LNCAP (cell line): ENCODE data around the gene APLP2.

Experiments used
- CTCF ChIP-seq: fragments of 450-650 bp; IDR thresholded peaks from 2 replicates; pipeline ENCODE4 v1.5.1; 2017; ENCODE audit warnings: mild to moderate bottlenecking

The APLP2 gene

GRCh38 chr11:130131961-130132850 lies 62.5 kb downstream of the APLP2 start:
- peak; percentile 84 for TF ChIP-seq CTCF

DNA sequence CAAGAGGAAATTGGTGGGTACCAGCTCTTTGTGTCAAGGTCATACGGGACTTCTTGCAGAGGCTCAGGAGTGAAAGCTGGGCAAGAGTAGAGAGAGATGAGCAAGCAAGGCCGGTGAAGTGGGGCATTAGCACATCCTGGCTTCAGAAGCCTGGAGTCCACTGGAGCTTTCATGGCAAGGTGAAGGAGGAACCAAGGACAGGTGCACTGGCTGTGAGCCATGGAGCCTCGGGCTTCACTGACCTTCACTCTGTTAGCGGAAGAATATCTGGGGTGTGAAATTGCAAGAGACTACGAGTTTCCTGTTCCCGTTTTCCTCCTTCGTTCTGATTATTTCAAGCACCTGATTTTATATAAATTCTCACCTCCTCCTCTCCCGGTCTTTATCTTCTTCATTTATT lies 64.0 kb downstream of the APLP2 start:
- TF ChIP-seq CTCF, result no peak

GRCh38 chr11:130136107-130136506 lies 66.4 kb downstream of the APLP2 start:
- TF ChIP-seq CTCF, result no peak

DNA sequence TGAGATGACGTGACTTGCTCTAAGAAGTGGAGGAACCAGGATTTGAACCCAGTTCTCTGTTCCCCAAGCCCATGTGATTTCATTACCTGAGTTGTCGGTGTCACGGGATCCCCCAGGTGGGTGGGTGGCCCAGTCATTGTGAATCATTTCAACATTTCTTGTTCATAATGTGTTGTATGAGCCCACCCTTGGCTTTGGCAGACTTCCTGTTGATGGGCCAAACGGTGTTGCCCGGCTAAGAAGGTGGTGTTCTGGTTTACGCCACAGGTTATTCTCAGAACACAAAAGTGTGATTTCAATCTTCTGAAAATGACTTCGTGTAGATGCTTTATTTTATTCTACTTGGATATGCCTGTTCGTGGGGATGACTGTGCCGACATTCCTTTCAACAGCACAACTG lies 68.3 kb downstream of the APLP2 start:
- no peak for TF ChIP-seq CTCF

DNA sequence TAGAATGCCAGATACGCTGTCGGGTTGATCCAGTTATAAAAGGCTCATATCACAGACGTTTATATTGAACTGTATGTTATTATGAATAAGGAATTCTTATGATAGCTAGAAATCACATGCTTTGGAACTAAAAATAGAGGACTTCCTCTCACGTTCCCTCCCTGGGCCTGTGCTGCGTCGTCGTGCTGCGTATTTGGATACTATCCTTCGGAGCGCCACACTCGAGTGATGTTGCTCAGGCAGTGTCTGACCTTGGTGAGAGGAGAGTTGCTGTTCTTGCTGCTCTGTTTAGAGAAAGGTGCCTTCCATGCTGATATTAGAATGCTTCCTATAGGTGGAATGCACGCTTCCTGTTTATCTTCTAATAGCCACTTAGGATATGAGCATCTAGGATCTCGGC lies 69.7 kb downstream of the APLP2 start:
- no peak for TF ChIP-seq CTCF

GRCh38 chr11:130141561-130142341 lies 72.1 kb downstream of the APLP2 start:
- TF ChIP-seq CTCF, result no peak

DNA sequence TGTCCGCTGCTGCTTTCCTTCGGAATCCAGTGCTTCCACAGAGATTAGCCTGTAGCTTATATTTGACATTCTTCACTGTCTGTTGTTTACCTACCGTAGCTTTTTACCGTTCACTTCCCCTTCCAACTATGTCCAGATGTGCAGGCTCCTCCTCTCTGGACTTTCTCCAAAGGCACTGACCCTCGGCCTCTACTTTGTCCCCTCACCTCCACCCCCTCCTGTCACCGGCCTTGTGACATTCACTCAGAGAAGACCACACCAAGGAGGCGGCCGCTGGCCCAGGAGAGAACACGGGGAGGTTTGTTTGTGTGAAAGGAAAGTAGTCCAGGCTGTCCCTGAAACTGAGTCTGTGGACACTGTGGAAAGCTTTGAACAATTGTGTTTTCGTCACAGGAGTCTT lies 74.4 kb downstream of the APLP2 start:
- no peak for TF ChIP-seq CTCF
